ENCODE measurements around the gene NTMT1. TPM values are rescaled to one million over a fixed set of nuclear protein-coding genes. Genes with fewer than 3 reads are reported as not detected.

Gene NTMT1
- total and polyA plus RNA-seq, 8 donors, result 19.5 to 35.4 (median 24.7) TPM

DNA sequence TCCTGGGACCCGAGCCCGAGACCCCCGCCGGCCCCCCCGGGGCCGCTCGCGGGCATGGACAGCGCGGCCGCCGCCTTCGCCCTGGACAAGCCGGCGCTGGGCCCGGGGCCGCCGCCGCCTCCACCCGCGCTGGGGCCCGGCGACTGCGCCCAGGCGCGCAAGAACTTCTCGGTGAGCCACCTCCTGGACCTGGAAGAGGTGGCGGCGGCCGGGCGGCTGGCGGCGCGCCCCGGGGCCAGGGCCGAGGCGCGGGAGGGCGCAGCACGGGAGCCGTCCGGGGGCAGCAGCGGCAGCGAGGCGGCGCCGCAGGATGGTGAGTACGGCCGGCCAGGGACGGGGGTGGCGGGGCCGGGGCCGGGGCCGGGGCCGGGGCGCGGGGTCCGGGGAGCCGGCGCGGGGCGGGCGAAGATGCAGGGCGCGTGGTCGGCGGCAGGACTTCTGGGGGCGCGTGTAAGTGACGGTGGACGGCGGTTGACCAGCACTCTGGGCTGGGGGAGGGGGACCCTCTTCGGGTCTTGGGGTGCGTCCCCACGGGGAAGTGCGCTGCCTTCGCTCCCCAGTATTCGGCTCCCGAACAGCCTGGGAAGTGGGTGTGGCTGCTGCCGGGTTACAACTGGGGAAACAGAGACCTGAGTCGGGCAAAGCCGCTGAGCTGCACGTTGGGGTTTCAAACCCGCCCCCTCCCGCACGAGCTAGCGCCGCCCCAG is 40.0 kb downstream of the NTMT1 start:
- intact Hi-C loops (cut with DNase I), result no loop called here
- Histone ChIP-seq H3K4me1 (peaks cover 5 to 12% of the 10 kb centered on the region in 2 donors), H3K27ac (no peak overlapping the region), H3K36me3 (no peaks in the 10 kb centered on the region), H3K4me3 (peak overlapping the region in 1 of 2 donors; percentile 32), H3K9me3 (no peaks in the 10 kb centered on the region), H3K27me3 (peaks cover 10 to 81% of the 10 kb centered on the region in 2 donors)
- ATAC-seq, result no peak
- no peak for DNase-seq
- TF ChIP-seq, protein P1, sequence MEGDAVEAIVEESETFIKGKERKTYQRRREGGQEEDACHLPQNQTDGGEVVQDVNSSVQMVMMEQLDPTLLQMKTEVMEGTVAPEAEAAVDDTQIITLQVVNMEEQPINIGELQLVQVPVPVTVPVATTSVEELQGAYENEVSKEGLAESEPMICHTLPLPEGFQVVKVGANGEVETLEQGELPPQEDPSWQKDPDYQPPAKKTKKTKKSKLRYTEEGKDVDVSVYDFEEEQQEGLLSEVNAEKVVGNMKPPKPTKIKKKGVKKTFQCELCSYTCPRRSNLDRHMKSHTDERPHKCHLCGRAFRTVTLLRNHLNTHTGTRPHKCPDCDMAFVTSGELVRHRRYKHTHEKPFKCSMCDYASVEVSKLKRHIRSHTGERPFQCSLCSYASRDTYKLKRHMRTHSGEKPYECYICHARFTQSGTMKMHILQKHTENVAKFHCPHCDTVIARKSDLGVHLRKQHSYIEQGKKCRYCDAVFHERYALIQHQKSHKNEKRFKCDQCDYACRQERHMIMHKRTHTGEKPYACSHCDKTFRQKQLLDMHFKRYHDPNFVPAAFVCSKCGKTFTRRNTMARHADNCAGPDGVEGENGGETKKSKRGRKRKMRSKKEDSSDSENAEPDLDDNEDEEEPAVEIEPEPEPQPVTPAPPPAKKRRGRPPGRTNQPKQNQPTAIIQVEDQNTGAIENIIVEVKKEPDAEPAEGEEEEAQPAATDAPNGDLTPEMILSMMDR (IDR thresholded peaks at IDR 0.05), result no peak

DNA sequence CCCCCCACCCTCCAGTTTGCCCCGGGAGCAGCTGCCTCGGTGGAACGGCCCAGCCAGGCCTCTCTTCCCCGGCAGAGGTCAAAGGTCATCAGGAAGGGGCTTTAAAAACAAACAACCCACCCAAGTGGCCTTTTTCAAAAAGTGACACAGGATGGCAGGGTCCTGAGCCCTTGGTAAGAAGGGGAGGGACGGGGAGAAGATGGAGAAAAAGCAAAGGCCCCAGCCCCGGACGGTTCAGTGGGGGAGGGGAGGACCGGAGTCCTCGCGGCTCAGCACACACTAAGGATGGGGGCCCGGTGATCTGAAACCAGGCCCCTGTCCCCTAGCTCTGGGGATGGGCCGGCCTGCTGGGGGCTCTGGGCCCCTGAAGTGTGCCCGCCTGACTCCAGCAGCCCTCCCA is 40.6 kb downstream of the NTMT1 start:
- Histone ChIP-seq H3K9me3 (no peaks in the 10 kb centered on the region), H3K4me3 (peak overlapping the region in 1 of 2 donors; percentile 23), H3K27me3 (peaks cover 10 to 78% of the 10 kb centered on the region in 2 donors), H3K27ac (no peak overlapping the region), H3K36me3 (no peaks in the 10 kb centered on the region), H3K4me1 (peaks cover 5 to 12% of the 10 kb centered on the region in 2 donors)
- TF ChIP-seq, protein P1 (IDR thresholded peaks at IDR 0.05), result no peak
- intact Hi-C loops (cut with DNase I), result no loop called here
- DNase-seq (no peak), ATAC-seq (no peak)

DNA sequence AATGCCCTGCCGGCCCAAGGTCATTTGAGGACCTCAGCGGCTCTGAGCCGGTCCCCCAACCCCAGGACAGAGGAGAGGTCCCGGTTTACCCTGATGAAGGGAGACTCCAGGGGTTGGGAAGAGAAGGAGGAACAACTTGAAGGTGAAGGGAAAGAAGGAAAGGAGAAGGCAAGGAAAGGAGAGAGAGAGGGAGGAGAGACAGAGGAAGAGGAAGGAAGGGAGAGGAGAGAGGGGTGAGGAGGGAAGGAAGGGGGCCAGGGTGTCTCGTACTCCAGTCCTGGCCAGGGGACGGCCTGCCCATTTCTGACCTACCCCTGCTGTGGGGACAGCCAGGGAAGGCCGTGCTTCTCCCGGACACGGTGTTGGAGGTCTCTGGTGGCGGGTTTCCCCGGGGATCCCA is 41.4 kb downstream of the NTMT1 start:
- Histone ChIP-seq H3K9me3 (no peaks in the 10 kb centered on the region), H3K36me3 (no peaks in the 10 kb centered on the region), H3K4me3 (no peak overlapping the region), H3K27ac (no peak overlapping the region), H3K27me3 (peaks cover 10 to 73% of the 10 kb centered on the region in 2 donors), H3K4me1 (peaks cover 5 to 12% of the 10 kb centered on the region in 2 donors)
- DNase-seq (no peak), ATAC-seq (no peak)
- TF ChIP-seq, protein P1 (IDR thresholded peaks at IDR 0.05), result no peak
- intact Hi-C loops (cut with DNase I), result no loop called here

DNA sequence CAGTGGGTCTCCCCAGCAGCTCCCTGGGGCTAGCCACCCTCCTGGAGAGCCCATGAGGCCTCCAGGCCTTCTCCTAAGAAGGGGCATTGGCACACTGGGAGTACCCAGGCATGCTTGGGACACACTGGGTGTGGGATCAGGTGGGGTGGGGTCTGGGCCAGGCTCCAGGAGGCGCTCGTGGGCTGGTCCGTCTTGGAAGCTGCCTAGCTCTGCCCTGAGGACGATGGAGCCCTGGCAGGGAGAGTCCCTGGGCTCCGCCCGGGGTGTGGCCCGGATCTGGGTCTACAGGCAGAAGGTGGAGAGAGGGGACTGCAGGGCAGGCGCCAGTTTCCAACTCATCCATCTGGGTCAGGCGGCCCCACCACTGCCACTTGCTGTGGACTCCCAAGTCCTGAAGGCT is 41.9 kb downstream of the NTMT1 start:
- peaks cover 10 to 69% of the 10 kb centered on the region in 2 donors for H3K27me3 ChIP-seq
- intact Hi-C loops (cut with DNase I), result no loop called here
- TF ChIP-seq, protein P1 (IDR thresholded peaks at IDR 0.05), result no peak

DNA sequence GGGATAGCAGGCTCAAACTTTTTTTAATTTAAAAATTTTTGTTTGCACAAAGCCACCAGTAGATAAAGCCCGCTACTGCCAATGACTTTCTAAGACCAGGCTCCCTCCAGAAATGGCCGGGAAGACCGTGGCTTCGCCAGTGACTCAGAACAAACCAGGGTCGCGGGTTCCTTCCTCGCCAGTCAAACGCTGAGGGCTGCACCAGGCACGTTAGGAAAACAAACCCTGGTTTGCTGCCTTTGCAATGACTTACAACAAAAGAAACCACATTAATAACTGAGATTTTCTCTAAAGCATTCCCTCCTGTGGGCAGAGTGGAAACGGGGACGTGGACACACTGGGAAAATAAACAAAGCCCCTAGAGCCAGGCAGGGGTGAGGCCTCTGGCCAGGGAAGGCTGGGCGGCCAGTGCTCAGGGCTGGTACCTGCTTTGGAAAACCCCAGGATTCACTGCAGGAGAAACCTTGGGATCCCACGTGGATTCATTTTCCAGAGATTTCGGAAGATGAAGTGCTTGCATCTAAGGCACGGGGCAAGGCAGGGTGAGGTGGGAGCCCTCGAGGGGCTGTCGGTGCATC is 43.3 kb downstream of the NTMT1 start:
- intact Hi-C loops (cut with DNase I), result no loop called here
- TF ChIP-seq, protein P1 (IDR thresholded peaks at IDR 0.05), result no peak
- DNase-seq, result peak in 1 of 4 donors; percentile 37
- Histone ChIP-seq H3K4me3 (no peak overlapping the region), H3K9me3 (no peaks in the 10 kb centered on the region), H3K4me1 (peaks cover 5 to 12% of the 10 kb centered on the region in 2 donors), H3K27ac (no peak overlapping the region), H3K27me3 (peaks cover 10 to 61% of the 10 kb centered on the region in 2 donors), H3K36me3 (no peaks in the 10 kb centered on the region)
- ATAC-seq, result no peak

More for the DNA sequence above, 41.9 kb downstream of the NTMT1 start:
- ATAC-seq, result no peak
- no peak for DNase-seq
- Histone ChIP-seq H3K4me3 (no peak overlapping the region), H3K36me3 (no peaks in the 10 kb centered on the region), H3K9me3 (no peaks in the 10 kb centered on the region), H3K4me1 (peaks cover 5 to 12% of the 10 kb centered on the region in 2 donors), H3K27ac (no peak overlapping the region)

All from left lung (tissue), 10 donors.